ENCODE results near the gene ZNF107.

GRCh38 chr7:64736575-64736974 is 70.6 kb downstream of the ZNF107 start:
- TF ChIP-seq, protein P1, sequence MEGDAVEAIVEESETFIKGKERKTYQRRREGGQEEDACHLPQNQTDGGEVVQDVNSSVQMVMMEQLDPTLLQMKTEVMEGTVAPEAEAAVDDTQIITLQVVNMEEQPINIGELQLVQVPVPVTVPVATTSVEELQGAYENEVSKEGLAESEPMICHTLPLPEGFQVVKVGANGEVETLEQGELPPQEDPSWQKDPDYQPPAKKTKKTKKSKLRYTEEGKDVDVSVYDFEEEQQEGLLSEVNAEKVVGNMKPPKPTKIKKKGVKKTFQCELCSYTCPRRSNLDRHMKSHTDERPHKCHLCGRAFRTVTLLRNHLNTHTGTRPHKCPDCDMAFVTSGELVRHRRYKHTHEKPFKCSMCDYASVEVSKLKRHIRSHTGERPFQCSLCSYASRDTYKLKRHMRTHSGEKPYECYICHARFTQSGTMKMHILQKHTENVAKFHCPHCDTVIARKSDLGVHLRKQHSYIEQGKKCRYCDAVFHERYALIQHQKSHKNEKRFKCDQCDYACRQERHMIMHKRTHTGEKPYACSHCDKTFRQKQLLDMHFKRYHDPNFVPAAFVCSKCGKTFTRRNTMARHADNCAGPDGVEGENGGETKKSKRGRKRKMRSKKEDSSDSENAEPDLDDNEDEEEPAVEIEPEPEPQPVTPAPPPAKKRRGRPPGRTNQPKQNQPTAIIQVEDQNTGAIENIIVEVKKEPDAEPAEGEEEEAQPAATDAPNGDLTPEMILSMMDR (IDR thresholded peaks at IDR 0.05; ENCODE audit: low read depth, low read length): no peak
- no peak for TF ChIP-seq EZH2phosphoT487 (IDR thresholded peaks at IDR 0.05; ENCODE audit: low read depth)

Data from OCI-LY3 (cell line).